ENCODE measurements around the gene MYB.

The MYB gene

GRCh38 chr6:135226537-135226936, 45.4 kb downstream of the MYB start:
- Histone ChIP-seq H3K9me3 (no peaks in the 10 kb centered on the region), H3K4me3 (no peak overlapping the region), H3K4me1 (no peaks in the 10 kb centered on the region), H3K36me3 (replicated peaks) (no peaks in the 10 kb centered on the region), H3K27me3 (ENCODE audit: low read depth) (no peaks in the 10 kb centered on the region)
- DNase-seq (ENCODE audit: low spot score in 2 of 2), result no peak
- in situ Hi-C loops (cut with MboI; ENCODE audit: low sequenced_read_pairs), result no loop called here

GRCh38 chr6:135227349-135227748, 46.2 kb downstream of the MYB start:
- no peaks in the 10 kb centered on the region for H3K36me3 ChIP-seq (replicated peaks)
- no peak overlapping the region for H3K4me3 ChIP-seq
- in situ Hi-C loops (cut with MboI; ENCODE audit: low sequenced_read_pairs), result no loop called here
- H3K9me3 ChIP-seq, result no peaks in the 10 kb centered on the region
- DNase-seq (ENCODE audit: low spot score in 2 of 2), result no peak
- H3K4me1 ChIP-seq, result no peaks in the 10 kb centered on the region
- H3K27me3 ChIP-seq (ENCODE audit: low read depth), result no peaks in the 10 kb centered on the region

- no peaks in the 10 kb centered on the region for H3K36me3 ChIP-seq (replicated peaks)
- DNase-seq (ENCODE audit: low spot score in 2 of 2), result no peak
- H3K27me3 ChIP-seq (ENCODE audit: low read depth), result no peaks in the 10 kb centered on the region
- no peaks in the 10 kb centered on the region for H3K4me1 ChIP-seq
- no peaks in the 10 kb centered on the region for H3K9me3 ChIP-seq
- H3K4me3 ChIP-seq, result no peak overlapping the region
- in situ Hi-C loops (cut with MboI; ENCODE audit: low sequenced_read_pairs), result no loop called here
Observed at GRCh38 chr6:135227758-135228157, 46.6 kb downstream of the MYB start.

GRCh38 chr6:135228486-135228885, 47.4 kb downstream of the MYB start:
- in situ Hi-C loops (cut with MboI; ENCODE audit: low sequenced_read_pairs), result no loop called here
- no peak for DNase-seq (ENCODE audit: low spot score in 2 of 2)

GRCh38 chr6:135229996-135230395, 48.9 kb downstream of the MYB start:
- in situ Hi-C loops (cut with MboI; ENCODE audit: low sequenced_read_pairs), result no loop called here
- DNase-seq (ENCODE audit: low spot score in 2 of 2), result no peak
- no peaks in the 10 kb centered on the region for H3K9me3 ChIP-seq

More at GRCh38 chr6:135228486-135228885, 47.4 kb downstream of the MYB start:
- H3K4me1 ChIP-seq, result no peaks in the 10 kb centered on the region
- no peaks in the 10 kb centered on the region for H3K27me3 ChIP-seq (ENCODE audit: low read depth)
- H3K9me3 ChIP-seq, result no peaks in the 10 kb centered on the region
- H3K36me3 ChIP-seq (replicated peaks), result no peaks in the 10 kb centered on the region
- no peak overlapping the region for H3K4me3 ChIP-seq

GRCh38 chr6:135230711-135231468, 49.8 kb downstream of the MYB start:
- Histone ChIP-seq H3K4me1 (no peaks in the 10 kb centered on the region), H3K9me3 (no peaks in the 10 kb centered on the region), H3K27me3 (ENCODE audit: low read depth) (no peaks in the 10 kb centered on the region), H3K4me3 (no peak overlapping the region), H3K36me3 (replicated peaks) (no peaks in the 10 kb centered on the region)
- in situ Hi-C loops (cut with MboI; ENCODE audit: low sequenced_read_pairs), result no loop called here
- DNase-seq (ENCODE audit: low spot score in 2 of 2), result no peak

More at GRCh38 chr6:135229996-135230395, 48.9 kb downstream of the MYB start:
- Histone ChIP-seq H3K4me1 (no peaks in the 10 kb centered on the region), H3K36me3 (replicated peaks) (no peaks in the 10 kb centered on the region), H3K4me3 (no peak overlapping the region), H3K27me3 (ENCODE audit: low read depth) (no peaks in the 10 kb centered on the region)

GRCh38 chr6:135231469-135231844, 50.3 kb downstream of the MYB start:
- DNase-seq (ENCODE audit: low spot score in 2 of 2), result no peak
- Histone ChIP-seq H3K9me3 (no peaks in the 10 kb centered on the region), H3K27me3 (ENCODE audit: low read depth) (no peaks in the 10 kb centered on the region), H3K36me3 (replicated peaks) (no peaks in the 10 kb centered on the region), H3K4me3 (no peak overlapping the region), H3K4me1 (no peaks in the 10 kb centered on the region)
- in situ Hi-C loops (cut with MboI; ENCODE audit: low sequenced_read_pairs), result no loop called here

- Histone ChIP-seq H3K4me1 (no peaks in the 10 kb centered on the region), H3K4me3 (no peak overlapping the region), H3K27me3 (ENCODE audit: low read depth) (no peaks in the 10 kb centered on the region), H3K36me3 (replicated peaks) (no peaks in the 10 kb centered on the region), H3K9me3 (no peaks in the 10 kb centered on the region)
- in situ Hi-C loops (cut with MboI; ENCODE audit: low sequenced_read_pairs), result no loop called here
- DNase-seq (ENCODE audit: low spot score in 2 of 2), result no peak
Observed at GRCh38 chr6:135233686-135234491, 52.8 kb downstream of the MYB start.

- no peak for DNase-seq (ENCODE audit: low spot score in 2 of 2)
- Histone ChIP-seq H3K36me3 (replicated peaks) (no peaks in the 10 kb centered on the region), H3K27me3 (ENCODE audit: low read depth) (no peaks in the 10 kb centered on the region), H3K9me3 (no peaks in the 10 kb centered on the region), H3K4me3 (no peak overlapping the region), H3K4me1 (no peaks in the 10 kb centered on the region)
- in situ Hi-C loops (cut with MboI; ENCODE audit: low sequenced_read_pairs), result no loop called here
Observed at GRCh38 chr6:135234492-135234780, 53.3 kb downstream of the MYB start.

- Histone ChIP-seq H3K27me3 (ENCODE audit: low read depth) (no peaks in the 10 kb centered on the region), H3K36me3 (replicated peaks) (no peaks in the 10 kb centered on the region), H3K4me1 (no peaks in the 10 kb centered on the region), H3K9me3 (no peaks in the 10 kb centered on the region), H3K4me3 (no peak overlapping the region)
- in situ Hi-C loops (cut with MboI; ENCODE audit: low sequenced_read_pairs), result no loop called here
- DNase-seq (ENCODE audit: low spot score in 2 of 2), result no peak
Observed at GRCh38 chr6:135235716-135236115, 54.6 kb downstream of the MYB start.

- Histone ChIP-seq H3K4me1 (no peaks in the 10 kb centered on the region), H3K36me3 (replicated peaks) (no peaks in the 10 kb centered on the region), H3K4me3 (no peak overlapping the region), H3K27me3 (ENCODE audit: low read depth) (no peaks in the 10 kb centered on the region), H3K9me3 (no peaks in the 10 kb centered on the region)
- in situ Hi-C loops (cut with MboI; ENCODE audit: low sequenced_read_pairs), result no loop called here
- no peak for DNase-seq (ENCODE audit: low spot score in 2 of 2)
Observed at GRCh38 chr6:135236319-135236718, 55.2 kb downstream of the MYB start.

GRCh38 chr6:135236732-135237131, 55.6 kb downstream of the MYB start:
- no peak overlapping the region for H3K4me3 ChIP-seq
- no peak for DNase-seq (ENCODE audit: low spot score in 2 of 2)
- no peaks in the 10 kb centered on the region for H3K4me1 ChIP-seq
- H3K27me3 ChIP-seq (ENCODE audit: low read depth), result no peaks in the 10 kb centered on the region
- no peaks in the 10 kb centered on the region for H3K9me3 ChIP-seq
- in situ Hi-C loops (cut with MboI; ENCODE audit: low sequenced_read_pairs), result no loop called here
- H3K36me3 ChIP-seq (replicated peaks), result no peaks in the 10 kb centered on the region

- DNase-seq (ENCODE audit: low spot score in 2 of 2), result no peak
- no peaks in the 10 kb centered on the region for H3K9me3 ChIP-seq
- H3K4me1 ChIP-seq, result no peaks in the 10 kb centered on the region
- H3K4me3 ChIP-seq, result no peak overlapping the region
- no peaks in the 10 kb centered on the region for H3K36me3 ChIP-seq (replicated peaks)
- in situ Hi-C loops (cut with MboI; ENCODE audit: low sequenced_read_pairs), result no loop called here
- no peaks in the 10 kb centered on the region for H3K27me3 ChIP-seq (ENCODE audit: low read depth)
Observed at GRCh38 chr6:135240711-135241110, 59.6 kb downstream of the MYB start.

- no peak overlapping the region for H3K4me3 ChIP-seq
- no peaks in the 10 kb centered on the region for H3K36me3 ChIP-seq (replicated peaks)
- H3K4me1 ChIP-seq, result peaks cover 5% of the 10 kb centered on the region
- H3K27me3 ChIP-seq (ENCODE audit: low read depth), result no peaks in the 10 kb centered on the region
- in situ Hi-C loops (cut with MboI; ENCODE audit: low sequenced_read_pairs), result no loop called here
- no peak for DNase-seq (ENCODE audit: low spot score in 2 of 2)
- no peaks in the 10 kb centered on the region for H3K9me3 ChIP-seq
Observed at GRCh38 chr6:135243871-135244796, 63.0 kb downstream of the MYB start.
